ENCODE results near the gene SLC9A5.
A peak's percentile ranks its signal among the peaks of the same experiment; 100 is the strongest.

The SLC9A5 gene

DNA sequence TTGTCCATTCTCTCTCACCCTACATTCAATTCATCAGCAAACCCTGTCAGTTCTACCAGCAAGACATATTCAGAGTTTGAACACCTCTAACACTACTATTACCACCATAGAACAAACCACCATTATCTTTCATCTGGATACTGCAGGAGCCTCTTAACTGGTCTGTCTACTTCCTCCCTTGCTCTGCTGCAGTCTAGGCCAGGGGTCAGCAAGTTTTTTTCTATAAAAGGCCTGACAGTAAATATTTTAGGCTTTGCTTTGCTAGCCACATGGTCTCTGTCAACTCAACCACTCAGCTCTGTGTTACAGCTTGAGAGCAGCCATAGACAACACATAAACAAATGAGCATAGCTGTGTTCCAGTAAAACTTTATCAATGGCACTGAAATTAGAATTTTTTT, 63.9 kb downstream of the SLC9A5 start:
- DNase-seq: peak; percentile 27

DNA sequence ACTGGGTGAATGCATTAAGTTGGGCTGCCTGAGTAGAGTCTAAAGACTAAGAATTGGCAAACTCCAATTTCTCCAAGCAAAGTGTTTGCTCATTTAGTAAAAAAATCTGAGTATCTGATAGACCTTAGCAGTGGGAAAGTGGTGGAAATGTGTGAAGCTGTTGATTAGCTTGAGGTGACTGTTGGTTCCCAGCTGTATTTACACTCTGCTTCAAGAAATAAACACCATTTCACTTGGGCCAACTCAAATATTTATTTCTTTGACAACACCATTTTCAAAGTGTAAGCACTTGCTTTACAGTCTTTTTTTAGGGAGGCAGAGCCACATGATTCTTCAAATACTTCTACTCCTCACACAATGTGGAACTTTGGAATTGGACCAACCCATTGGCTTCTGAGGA, 69.1 kb downstream of the SLC9A5 start:
- no peak for DNase-seq
